Liver (tissue), 9 donors: ENCODE measurements around the gene KCNQ1. TPM values are rescaled to one million over a fixed set of nuclear protein-coding genes. Genes with fewer than 3 reads are reported as not detected.

Experiments
- DNase-seq: peaks from one replicate; pipeline ENCODE4 v3.0.0-alpha.2; 2017; ENCODE audit warnings: low spot score
- H3K27ac ChIP-seq, 2 donors: one replicate each; pipeline ENCODE4 v1.7.0; 2013; ENCODE audit warnings: inconsistent platforms in 2 of 2, low read length in 2 of 2, control low read depth in 1 of 2, low read depth in 1 of 2, mild to moderate bottlenecking in 1 of 2
- H3K27me3 ChIP-seq, 4 donors: one replicate each; pipeline versions ENCODE4 v1.6.1 to v1.7.0; 2013; ENCODE audit warnings: low read length in 3 of 4, inconsistent platforms in 1 of 4, mild to moderate bottlenecking in 1 of 4, moderate library complexity in 1 of 4; ENCODE audit not compliant: control insufficient read depth in 4 of 4, insufficient read depth in 4 of 4
- H3K36me3 ChIP-seq, 4 donors: one replicate each; pipeline versions ENCODE4 v1.6.1 to v1.7.0; 2013; ENCODE audit warnings: low read length in 3 of 4, mild to moderate bottlenecking in 3 of 4, low read depth in 1 of 4, moderate library complexity in 1 of 4; ENCODE audit not compliant: control insufficient read depth in 4 of 4, insufficient read depth in 3 of 4
- H3K4me1 ChIP-seq, 4 donors: one replicate each; pipeline versions ENCODE4 v1.6.1 to v1.7.0; 2013; ENCODE audit warnings: low read length in 3 of 4, mild to moderate bottlenecking in 3 of 4, moderate library complexity in 1 of 4; ENCODE audit not compliant: control insufficient read depth in 4 of 4, insufficient read depth in 4 of 4
- H3K4me3 ChIP-seq, 3 donors: one replicate each; pipeline versions ENCODE4 v1.6.1 to v1.7.0; 2013; ENCODE audit warnings: low read length in 3 of 3, control low read depth in 1 of 3, low read depth in 1 of 3, mild to moderate bottlenecking in 1 of 3
- H3K9ac ChIP-seq, 2 donors: one replicate each; pipeline ENCODE4 v1.7.0; 2013; ENCODE audit warnings: low read length in 2 of 2, mild to moderate bottlenecking in 2 of 2, moderate library complexity in 2 of 2, control low read depth in 1 of 2, low read depth in 1 of 2
- H3K9me3 ChIP-seq, 4 donors: one replicate each; pipeline versions ENCODE4 v1.6.1 to v1.7.0; 2013; ENCODE audit warnings: low read length in 3 of 4; ENCODE audit not compliant: control insufficient read depth in 4 of 4
- CTCF ChIP-seq: fragments of 150-350 bp; IDR thresholded peaks from 2 replicates; pipeline ENCODE4 v1.5.1; 2017; ENCODE audit warnings: improper control_type of control experiment, low read depth, low read length; ENCODE audit not compliant: missing input control
- EGR1 ChIP-seq, 2 donors: IDR thresholded peaks; 2 replicates each; pipeline ENCODE4 v1.6.1; 2016 to 2018; ENCODE audit warnings: antibody characterized with exemption in 2 of 2, low read depth in 2 of 2
- FOXA1 ChIP-seq: IDR thresholded peaks from 2 replicates; pipeline ENCODE4 v1.6.1; 2016; ENCODE audit warnings: antibody characterized with exemption
- FOXA2 ChIP-seq: IDR thresholded peaks from 2 replicates; pipeline ENCODE4 v1.6.1; 2016; ENCODE audit warnings: antibody characterized with exemption
- GABPA ChIP-seq, 2 donors: IDR thresholded peaks in 1 of 2; conservative IDR thresholded peaks in 1 of 2; 2 replicates each; pipeline ENCODE4 v1.6.1; 2016; ENCODE audit warnings: antibody characterized with exemption in 2 of 2, mild to moderate bottlenecking in 1 of 2, moderate library complexity in 1 of 2
- HNF4A ChIP-seq, 2 donors: conservative IDR thresholded peaks; 2 replicates each; pipeline ENCODE4 v1.6.1; 2016; ENCODE audit warnings: antibody characterized with exemption in 2 of 2, mild to moderate bottlenecking in 2 of 2
- HNF4G ChIP-seq: IDR thresholded peaks from 2 replicates; pipeline ENCODE4 v1.6.1; 2016; ENCODE audit warnings: antibody characterized with exemption
- JUND ChIP-seq, 2 donors: IDR thresholded peaks; 2 replicates each; pipeline ENCODE4 v1.6.1; 2016; ENCODE audit warnings: antibody characterized with exemption in 2 of 2
- MAX ChIP-seq: IDR thresholded peaks from 2 replicates; pipeline ENCODE4 v1.6.1; 2016; ENCODE audit warnings: antibody characterized with exemption
- NR2F2 ChIP-seq: IDR thresholded peaks from 2 replicates; pipeline ENCODE4 v1.6.1; 2016; ENCODE audit warnings: antibody characterized with exemption
- RAD21 ChIP-seq, 2 donors: IDR thresholded peaks; 2 replicates each; pipeline ENCODE4 v1.6.1; 2016; ENCODE audit warnings: antibody characterized with exemption in 2 of 2, mild to moderate bottlenecking in 2 of 2
- REST ChIP-seq: IDR thresholded peaks from 2 replicates; pipeline ENCODE4 v1.6.1; 2016; ENCODE audit warnings: antibody characterized with exemption, mild to moderate bottlenecking
- RXRA ChIP-seq, 2 donors: IDR thresholded peaks; 2 replicates each; pipeline ENCODE4 v1.6.1; 2017 to 2018; ENCODE audit warnings: antibody characterized with exemption in 2 of 2, mild to moderate bottlenecking in 1 of 2
- SP1 ChIP-seq: IDR thresholded peaks from 2 replicates; pipeline ENCODE4 v1.6.1; 2018; ENCODE audit warnings: antibody characterized with exemption, mild to moderate bottlenecking
- TAF1 ChIP-seq: conservative IDR thresholded peaks from 2 replicates; pipeline ENCODE4 v1.6.1; 2016; ENCODE audit warnings: antibody characterized with exemption, mild to moderate bottlenecking
- YY1 ChIP-seq: IDR thresholded peaks from 2 replicates; pipeline ENCODE4 v1.6.1; 2016; ENCODE audit warnings: antibody characterized with exemption, mild to moderate bottlenecking
- WGBS: extraction: QIAGEN DNeasy Blood & Tissue Kit; methylation state at CpG from one replicate; pipeline ENCODE4 v1.1.7; 2013; 5-methylcytosine and 5-hydroxymethylcytosine counted together
- polyA plus RNA-seq, 2 donors: library from polyadenylated mRNA; stranded (reverse) in 1 of 2; unstranded in 1 of 2; fragments of 200-250 nt in 1 of 2; fragments of >200 nt in 1 of 2; fragmentation: Nextera tagmentation in 1 of 2; extraction: Ambion mirVana in 1 of 2; gene quantifications; one replicate each; pipeline versions ENCODE4 v1.2.1 to v1.2.3, GENCODE V29; 2013 to 2015
- total RNA-seq, 2 donors: library from RNA; depleted of rRNA; stranded (reverse); fragments of >200 nt; gene quantifications; one replicate each; pipeline ENCODE4 v1.2.3, GENCODE V29; 2014
- TF ChIP-seq, protein P1 (sequence below): IDR thresholded peaks from 2 replicates; pipeline ENCODE4 v1.6.1; 2016; ENCODE audit warnings: antibody characterized with exemption
- TF ChIP-seq, protein P2 (sequence below): IDR thresholded peaks from 2 replicates; pipeline ENCODE4 v1.6.1; 2016; ENCODE audit warnings: antibody characterized with exemption
- donor health status: healthy.
- donor health status: healthy.
- donor health status: healthy.
- donor health status: healthy.
- donor health status: healthy.

The KCNQ1 gene
- total and polyA plus RNA-seq, 4 donors = 0.31 to 2.2 (median 1.5) TPM

GRCh38 chr11:2483426-2483825, 38.6 kb downstream of the KCNQ1 start:
- 50% methylated on average over 14 of the region's 14 CpGs for WGBS
- H3K4me1 ChIP-seq = no peaks in the 10 kb centered on the region
- H3K9ac ChIP-seq = no peak overlapping the region
- H3K27me3 ChIP-seq = peaks cover 0 to 9% (median 0%) of the 10 kb centered on the region in 4 donors
- no peak for DNase-seq
- H3K9me3 ChIP-seq = peaks cover 0 to 26% (median 5%) of the 10 kb centered on the region in 4 donors
- no peaks in the 10 kb centered on the region for H3K36me3 ChIP-seq
- TF ChIP-seq, protein P1, sequence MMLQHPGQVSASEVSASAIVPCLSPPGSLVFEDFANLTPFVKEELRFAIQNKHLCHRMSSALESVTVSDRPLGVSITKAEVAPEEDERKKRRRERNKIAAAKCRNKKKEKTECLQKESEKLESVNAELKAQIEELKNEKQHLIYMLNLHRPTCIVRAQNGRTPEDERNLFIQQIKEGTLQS = no peak
- TF ChIP-seq HNF4G (no peak), RAD21 (IDR thresholded peaks at IDR 0.05) (no peak)
- no peak overlapping the region for H3K4me3 ChIP-seq
- H3K27ac ChIP-seq = no peak overlapping the region

GRCh38 chr11:2484576-2485125, 39.8 kb downstream of the KCNQ1 start:
- Histone ChIP-seq H3K9me3 (peaks cover 0 to 27% (median 8%) of the 10 kb centered on the region in 4 donors), H3K27me3 (peaks cover 0 to 9% (median 0%) of the 10 kb centered on the region in 4 donors), H3K27ac (no peak overlapping the region), H3K9ac (no peak overlapping the region), H3K4me1 (no peaks in the 10 kb centered on the region), H3K36me3 (no peaks in the 10 kb centered on the region), H3K4me3 (no peak overlapping the region)
- WGBS = 90% methylated on average over 16 of the region's 16 CpGs
- no peak for DNase-seq
- no peak for TF ChIP-seq RXRA (IDR thresholded peaks at IDR 0.05)
- no peak for TF ChIP-seq HNF4A (conservative IDR thresholded peaks at IDR 0.05)
- TF ChIP-seq REST = no peak
- no peak for TF ChIP-seq JUND (IDR thresholded peaks at IDR 0.05)
- TF ChIP-seq CTCF = no peak
- no peak for TF ChIP-seq FOXA1
- no peak for TF ChIP-seq FOXA2
- TF ChIP-seq HNF4G = no peak
- TF ChIP-seq, protein P2, sequence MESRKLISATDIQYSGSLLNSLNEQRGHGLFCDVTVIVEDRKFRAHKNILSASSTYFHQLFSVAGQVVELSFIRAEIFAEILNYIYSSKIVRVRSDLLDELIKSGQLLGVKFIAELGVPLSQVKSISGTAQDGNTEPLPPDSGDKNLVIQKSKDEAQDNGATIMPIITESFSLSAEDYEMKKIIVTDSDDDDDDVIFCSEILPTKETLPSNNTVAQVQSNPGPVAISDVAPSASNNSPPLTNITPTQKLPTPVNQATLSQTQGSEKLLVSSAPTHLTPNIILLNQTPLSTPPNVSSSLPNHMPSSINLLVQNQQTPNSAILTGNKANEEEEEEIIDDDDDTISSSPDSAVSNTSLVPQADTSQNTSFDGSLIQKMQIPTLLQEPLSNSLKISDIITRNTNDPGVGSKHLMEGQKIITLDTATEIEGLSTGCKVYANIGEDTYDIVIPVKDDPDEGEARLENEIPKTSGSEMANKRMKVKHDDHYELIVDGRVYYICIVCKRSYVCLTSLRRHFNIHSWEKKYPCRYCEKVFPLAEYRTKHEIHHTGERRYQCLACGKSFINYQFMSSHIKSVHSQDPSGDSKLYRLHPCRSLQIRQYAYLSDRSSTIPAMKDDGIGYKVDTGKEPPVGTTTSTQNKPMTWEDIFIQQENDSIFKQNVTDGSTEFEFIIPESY = no peak
- no peak for TF ChIP-seq RAD21 (IDR thresholded peaks at IDR 0.05)
- no peak for TF ChIP-seq NR2F2
- no peak for TF ChIP-seq YY1
- TF ChIP-seq, protein P1 = no peak
- no peak for TF ChIP-seq TAF1
- TF ChIP-seq EGR1 (IDR thresholded peaks at IDR 0.05; ENCODE audit: low read depth in 2 of 2) = no peak
- no peak for TF ChIP-seq SP1
- TF ChIP-seq GABPA (IDR thresholded peaks at IDR 0.05 in 1 of 2, conservative IDR thresholded peaks at IDR 0.05 in 1 of 2) = no peak
- no peak for TF ChIP-seq MAX
